ENCODE results near the gene MAGI3. TPM values are rescaled to one million over a fixed set of nuclear protein-coding genes. Genes with fewer than 3 reads are reported as not detected.

Gene MAGI3
- polyA plus RNA-seq, 1 experiment: 1.9 TPM

GRCh38 chr1:113662101-113662500, 271.8 kb downstream of the MAGI3 start:
- Histone ChIP-seq H3K27me3 (ENCODE audit: control insufficient read depth, insufficient read depth, low read length) (no peaks in the 10 kb centered on the region), H3K36me3 (ENCODE audit: control insufficient read depth, insufficient read depth, low read length) (no peaks in the 10 kb centered on the region), H3K4me3 (ENCODE audit: low read depth, low read length) (no peak overlapping the region)
- POLR2A ChIA-PET: no interaction called here
- no peak for TF ChIP-seq CTCF (IDR thresholded peaks at IDR 0.05; ENCODE audit: insufficient read depth, low read depth, low read length)
- no peak for DNase-seq (ENCODE audit: low read depth)
- CTCF ChIA-PET: no interaction called here

- H3K4me3 ChIP-seq (ENCODE audit: low read depth, low read length): no peak overlapping the region
- no peak for TF ChIP-seq CTCF (IDR thresholded peaks at IDR 0.05; ENCODE audit: insufficient read depth, low read depth, low read length)
- H3K27me3 ChIP-seq (ENCODE audit: control insufficient read depth, insufficient read depth, low read length): no peaks in the 10 kb centered on the region
- ChIA-PET POLR2A (no interaction called here), CTCF (no interaction called here)
- DNase-seq (ENCODE audit: low read depth): no peak
- H3K36me3 ChIP-seq (ENCODE audit: control insufficient read depth, insufficient read depth, low read length): no peaks in the 10 kb centered on the region
Observed at GRCh38 chr1:113663165-113663951, 273.0 kb downstream of the MAGI3 start.

GRCh38 chr1:113665071-113665470, 274.8 kb downstream of the MAGI3 start:
- Histone ChIP-seq H3K4me3 (ENCODE audit: low read depth, low read length) (no peak overlapping the region), H3K36me3 (ENCODE audit: control insufficient read depth, insufficient read depth, low read length) (no peaks in the 10 kb centered on the region), H3K27me3 (ENCODE audit: control insufficient read depth, insufficient read depth, low read length) (no peaks in the 10 kb centered on the region)
- no peak for DNase-seq (ENCODE audit: low read depth)
- no peak for TF ChIP-seq CTCF (IDR thresholded peaks at IDR 0.05; ENCODE audit: insufficient read depth, low read depth, low read length)
- ChIA-PET POLR2A (no interaction called here), CTCF (interaction anchor here (0.7 to 1.6 kb wide), 2 partner anchors 445 to 524 kb away, joined by 3 to 8 read pairs; no protein-coding TSS in a partner anchor)

- Histone ChIP-seq H3K27me3 (ENCODE audit: control insufficient read depth, insufficient read depth, low read length) (no peaks in the 10 kb centered on the region), H3K4me3 (ENCODE audit: low read depth, low read length) (no peak overlapping the region), H3K36me3 (ENCODE audit: control insufficient read depth, insufficient read depth, low read length) (no peaks in the 10 kb centered on the region)
- ChIA-PET CTCF (no interaction called here), POLR2A (no interaction called here)
- no peak for DNase-seq (ENCODE audit: low read depth)
- TF ChIP-seq CTCF (IDR thresholded peaks at IDR 0.05; ENCODE audit: insufficient read depth, low read depth, low read length): no peak
Observed at GRCh38 chr1:113666126-113666525, 275.8 kb downstream of the MAGI3 start.

- Histone ChIP-seq H3K36me3 (ENCODE audit: control insufficient read depth, insufficient read depth, low read length) (no peaks in the 10 kb centered on the region), H3K4me3 (ENCODE audit: low read depth, low read length) (no peak overlapping the region), H3K27me3 (ENCODE audit: control insufficient read depth, insufficient read depth, low read length) (no peaks in the 10 kb centered on the region)
- DNase-seq (ENCODE audit: low read depth): no peak
- no peak for TF ChIP-seq CTCF (IDR thresholded peaks at IDR 0.05; ENCODE audit: insufficient read depth, low read depth, low read length)
- ChIA-PET CTCF (interaction anchor here (1.4 to 1.6 kb wide), 2 partner anchors 529 to 530 kb away, joined by 3 read pairs; no protein-coding TSS in a partner anchor), POLR2A (no interaction called here)
Observed at GRCh38 chr1:113669988-113670387, 279.7 kb downstream of the MAGI3 start.
